IMR-90 (cell line): ENCODE data around the gene MBL2. TPM values are rescaled to one million over a fixed set of nuclear protein-coding genes. Genes with fewer than 3 reads are reported as not detected.

Experiments used
- ATAC-seq: fragments of 200-7000 bp; cut with Tn5 transposase; 2 replicates; pipeline ENCODE4 v1.9.1; 2020; ENCODE audit warnings: low read depth, mild to moderate bottlenecking, moderate library complexity
- BruUV-seq: library from RNA; stranded (reverse); fragments of 400-500 nt; replicated peaks from 2 replicates; lab custom pipeline; 2021; lab: Mats Ljungman, UMichigan
- CTCF ChIA-PET: fragments of 300-600 bp; formaldehyde crosslinking; extraction: SDS; loops from one replicate; lab custom pipeline; 2021; ENCODE audit warnings: antibody characterized with exemption; lab: Yijun Ruan, JAX
- POLR2A ChIA-PET: fragments of 300-600 bp; sonication (Branson Sonifier 250); formaldehyde crosslinking; loops from one replicate; lab custom pipeline; 2022; ENCODE audit warnings: antibody characterized with exemption; ENCODE audit not compliant: unreplicated experiment; lab: Charles Lee
- DNase-seq: peaks from one replicate; pipeline ENCODE4 v3.0.0; 2013
- H2AFZ ChIP-seq: replicated peaks from 2 replicates; pipeline ENCODE3; 2013; ENCODE audit warnings: low read length, mild to moderate bottlenecking; ENCODE audit not compliant: poor library complexity
- H2AK5ac ChIP-seq: 2 replicates; pipeline ENCODE4 v1.6.1; 2013; ENCODE audit warnings: low read depth, low read length, inconsistent platforms
- H2AK9ac ChIP-seq: replicated peaks from 2 replicates; pipeline ENCODE3; 2013; ENCODE audit warnings: mild to moderate bottlenecking, low read depth, low read length, moderate library complexity; ENCODE audit not compliant: poor library complexity
- H2BK120ac ChIP-seq: 2 replicates; pipeline ENCODE4 v1.6.1; 2013; ENCODE audit warnings: low read depth, low read length, inconsistent platforms
- H2BK15ac ChIP-seq: 3 replicates; pipeline ENCODE4 v1.6.1; 2013; ENCODE audit warnings: low read depth, low read length, inconsistent platforms
- H2BK20ac ChIP-seq: 2 replicates; pipeline ENCODE4 v1.6.1; 2013; ENCODE audit warnings: low read depth, mild to moderate bottlenecking, inconsistent platforms, low read length, moderate library complexity
- H2BK5ac ChIP-seq: 2 replicates; pipeline ENCODE4 v1.6.1; 2013; ENCODE audit warnings: mild to moderate bottlenecking, low read depth, low read length, inconsistent platforms; ENCODE audit not compliant: poor library complexity, severe bottlenecking
- H3K14ac ChIP-seq: replicated peaks from 2 replicates; pipeline ENCODE4 v1.6.1; 2013; ENCODE audit warnings: low read depth, low read length, inconsistent platforms
- H3K18ac ChIP-seq: 2 replicates; pipeline ENCODE4 v1.6.1; 2013; ENCODE audit warnings: low read depth, low read length, control low read depth
- H3K23ac ChIP-seq: 2 replicates; pipeline ENCODE4 v1.6.1; 2013; ENCODE audit warnings: low read depth, low read length, inconsistent platforms
- H3K27ac ChIP-seq: 2 replicates; pipeline ENCODE4 v1.5.1; 2013; ENCODE audit warnings: mild to moderate bottlenecking, control low read depth, low read length; ENCODE audit not compliant: insufficient read depth
- H3K27me3 ChIP-seq: 2 replicates; pipeline ENCODE4 v1.6.1; 2013; ENCODE audit warnings: low read length; ENCODE audit not compliant: control insufficient read depth, insufficient read depth
- H3K36me3 ChIP-seq: 2 replicates; pipeline ENCODE4 v1.6.1; 2013; ENCODE audit warnings: low read length, mixed read lengths; ENCODE audit not compliant: control insufficient read depth, insufficient read depth
- H3K4ac ChIP-seq: 2 replicates; pipeline ENCODE4 v1.6.1; 2013; ENCODE audit warnings: low read depth, low read length, inconsistent platforms
- H3K4me1 ChIP-seq: 2 replicates; pipeline ENCODE4 v1.6.1; 2013; ENCODE audit warnings: low read length, mixed read lengths; ENCODE audit not compliant: control insufficient read depth, insufficient read depth
- H3K4me2 ChIP-seq: 2 replicates; pipeline ENCODE4 v1.6.1; 2013; ENCODE audit warnings: low read depth, mild to moderate bottlenecking, control low read depth, low read length, moderate library complexity
- H3K4me3 ChIP-seq: 2 replicates; pipeline ENCODE4 v1.5.1; 2013; ENCODE audit warnings: low read depth, mild to moderate bottlenecking, control low read depth, low read length, moderate library complexity; ENCODE audit not compliant: insufficient read depth
- H3K56ac ChIP-seq: 2 replicates; pipeline ENCODE4 v1.6.1; 2013; ENCODE audit warnings: low read length, inconsistent platforms; ENCODE audit not compliant: insufficient read depth; ENCODE audit errors: extremely low read depth
- H3K79me1 ChIP-seq, 2 experiments: 2 replicates each; pipeline ENCODE4 v1.6.1; 2013; ENCODE audit warnings: low read length in 2 of 2, inconsistent platforms in 1 of 2, low read depth in 1 of 2
- H3K9ac ChIP-seq: 2 replicates; pipeline ENCODE4 v1.6.1; 2013; ENCODE audit warnings: low read depth, low read length, control low read depth
- H3K9me1 ChIP-seq: 2 replicates; pipeline ENCODE4 v1.6.1; 2013; ENCODE audit warnings: low read length, inconsistent platforms; ENCODE audit not compliant: insufficient read depth
- H3K9me3 ChIP-seq: 2 replicates; pipeline ENCODE4 v1.6.1; 2013; ENCODE audit warnings: low read length; ENCODE audit not compliant: control insufficient read depth, insufficient read depth
- H4K20me1 ChIP-seq: 2 replicates; pipeline ENCODE4 v1.6.1; 2013; ENCODE audit warnings: low read length, inconsistent platforms; ENCODE audit not compliant: insufficient read depth
- H4K5ac ChIP-seq: 2 replicates; pipeline ENCODE4 v1.6.1; 2013; ENCODE audit warnings: mild to moderate bottlenecking, low read depth, low read length, control low read depth
- H4K8ac ChIP-seq, 2 experiments: 2 replicates each; pipeline ENCODE4 v1.6.1; 2013; ENCODE audit warnings: low read depth in 2 of 2, low read length in 2 of 2, control low read depth in 1 of 2, inconsistent platforms in 1 of 2
- H4K91ac ChIP-seq: 2 replicates; pipeline ENCODE4 v1.6.1; 2013; ENCODE audit warnings: low read depth, low read length, inconsistent platforms; ENCODE audit not compliant: insufficient read depth
- BHLHE40 ChIP-seq: fragments of 150-350 bp; IDR thresholded peaks from 2 replicates; pipeline ENCODE4 v1.6.1; 2016; ENCODE audit warnings: mild to moderate bottlenecking, low read depth, low read length
- CHD1 ChIP-seq: IDR thresholded peaks from 2 replicates; pipeline ENCODE4 v1.6.1; 2012; ENCODE audit warnings: low read depth, low read length, improper control_type of control experiment
- FOS ChIP-seq: fragments of 150-350 bp; IDR thresholded peaks from 2 replicates; pipeline ENCODE4 v1.6.1; 2016; ENCODE audit warnings: low read depth, low read length
- MAFK ChIP-seq: IDR thresholded peaks from 2 replicates; pipeline ENCODE4 v1.6.1; 2012; ENCODE audit warnings: low read depth, low read length, improper control_type of control experiment
- MAZ ChIP-seq: IDR thresholded peaks from 2 replicates; pipeline ENCODE4 v1.6.1; 2012; ENCODE audit warnings: low read depth, mild to moderate bottlenecking, low read length, improper control_type of control experiment, moderate library complexity, borderline replicate concordance
- NFE2L2 ChIP-seq: fragments of 150-350 bp; IDR thresholded peaks from 2 replicates; pipeline ENCODE4 v1.6.1; 2016; ENCODE audit warnings: low read depth, mild to moderate bottlenecking, low read length
- POLR2A ChIP-seq: IDR thresholded peaks from 2 replicates; pipeline ENCODE4 v1.6.1; 2012; ENCODE audit warnings: mild to moderate bottlenecking, low read depth, low read length
- RCOR1 ChIP-seq: IDR thresholded peaks from 2 replicates; pipeline ENCODE4 v1.6.1; 2012; ENCODE audit warnings: mild to moderate bottlenecking, low read length, improper control_type of control experiment; ENCODE audit not compliant: insufficient replicate concordance
- RFX5 ChIP-seq: IDR thresholded peaks from 2 replicates; pipeline ENCODE4 v1.8.0; 2012; ENCODE audit warnings: low read depth, mild to moderate bottlenecking, low read length, moderate library complexity
- SMC3 ChIP-seq: fragments of 150-350 bp; IDR thresholded peaks from 2 replicates; pipeline ENCODE4 v1.6.1; 2016; ENCODE audit warnings: low read depth, mild to moderate bottlenecking, antibody characterized with exemption, low read length, moderate library complexity
- WGBS, 2 experiments: methylation state at CpG; one replicate each; pipeline versions ENCODE4 v1.1.5 to v1.1.7; 2013; ENCODE audit warnings: missing lambda C conversion rate in 2 of 2; ENCODE audit not compliant: insufficient read length in 1 of 2; ENCODE audit errors: extremely low coverage in 2 of 2; 5-methylcytosine and 5-hydroxymethylcytosine counted together
- dilution Hi-C: fragments of 300-500 bp; cut with HindIII; formaldehyde crosslinking; loops from one replicate; pipeline ENCODE4 v1.14.3; 2018; ENCODE audit warnings: low sequenced_read_pairs; ENCODE audit not compliant: unreplicated experiment
- in situ Hi-C: fragments of 300-500 bp; cut with MboI; formaldehyde crosslinking; loops from 3 replicates; pipeline ENCODE4 v1.14.3; 2019; ENCODE audit warnings: low sequenced_read_pairs, inconsistent platforms, mixed read lengths
- intact Hi-C: fragments of 100-400 bp; cut with micrococcal nuclease; formaldehyde crosslinking; loops from 2 replicates; pipeline ENCODE4 v1.10.0; 2022
- polyA plus RNA-seq, 3 experiments: library from polyadenylated mRNA; depleted of rRNA; stranded (reverse); fragments of >200 nt; gene quantifications; 2 replicates each; pipeline ENCODE4 v1.2.3, GENCODE V29; 2012; ENCODE audit warnings: low replicate concordance in 1 of 3
- total RNA-seq: library from RNA; depleted of rRNA; stranded (reverse); fragments of >200 nt; gene quantifications from 2 replicates; pipeline ENCODE4 v1.2.3, GENCODE V29; 2012
- TF ChIP-seq, protein P1 (sequence below): fragments of 150-350 bp; IDR thresholded peaks from 2 replicates; pipeline ENCODE4 v1.6.1; 2016; ENCODE audit warnings: low read depth, mild to moderate bottlenecking, low read length, moderate library complexity, borderline replicate concordance

MBL2 gene
- total and polyA plus RNA-seq, 2 of the 4 experiments (the other 2 are of a cell fraction) = not detected

DNA sequence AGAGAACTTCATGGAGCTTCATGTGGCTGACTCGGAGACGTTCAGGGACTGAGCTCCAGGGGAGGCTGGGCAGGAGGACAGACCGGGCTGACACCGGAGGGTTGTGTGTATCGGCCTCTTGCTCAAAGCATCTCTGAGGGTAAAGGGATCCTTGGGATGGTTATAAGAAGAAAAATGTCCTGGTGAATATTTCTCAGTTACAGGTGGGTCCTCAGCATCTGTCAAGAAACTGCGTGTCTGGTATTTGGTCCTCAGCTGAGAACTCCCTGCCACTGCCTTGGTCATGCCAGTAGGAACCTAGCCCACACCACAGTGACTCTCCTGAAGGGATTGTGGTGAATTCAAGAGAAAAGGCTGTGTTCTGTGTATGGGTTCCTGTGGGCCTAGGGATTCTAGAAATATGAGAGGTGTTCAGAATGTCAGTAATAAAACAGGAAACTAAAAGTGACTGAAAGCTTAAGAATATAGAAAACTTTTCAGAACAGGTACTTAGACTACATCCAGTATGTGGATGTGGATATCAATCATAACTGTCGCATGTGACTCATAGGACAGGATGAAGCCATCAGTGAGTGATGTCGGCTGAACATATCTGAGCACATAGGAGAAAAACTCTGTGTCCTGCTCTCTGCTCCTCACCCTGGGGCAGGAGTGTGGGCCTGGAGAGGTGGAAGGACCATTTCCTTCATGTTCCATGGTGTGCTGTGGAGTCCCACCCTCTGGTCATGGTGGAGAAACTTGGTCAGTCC is 28.4 kb downstream of the MBL2 start:
- Histone ChIP-seq H3K27me3 (no peaks in the 10 kb centered on the region; the same call in 1 of the 2 replicates), H3K4ac (no peak overlapping the region), H3K23ac (no peak overlapping the region), H3K4me2 (no peak overlapping the region), H4K8ac (no peak overlapping the region), H3K9me1 (no peaks in the 10 kb centered on the region), H3K9ac (no peak overlapping the region), H4K20me1 (no peaks in the 10 kb centered on the region), H3K4me3 (no peak overlapping the region), H2BK15ac (no peak overlapping the region), H3K9me3 (no peaks in the 10 kb centered on the region), H3K18ac (no peak overlapping the region), H2AK5ac (no peak overlapping the region), H3K56ac (no peak overlapping the region), H3K36me3 (no peaks in the 10 kb centered on the region), H2AFZ (no peak overlapping the region), H2BK5ac (no peak overlapping the region), H3K4me1 (no peaks in the 10 kb centered on the region), H3K14ac (no peak overlapping the region), H3K79me1 (no peaks in the 10 kb centered on the region), H4K5ac (no peak overlapping the region), H2BK20ac (no peak overlapping the region), H4K91ac (no peak overlapping the region), H2AK9ac (no peak overlapping the region), H3K27ac (no peak overlapping the region), H2BK120ac (no peak overlapping the region)
- in situ Hi-C loops (loop anchor here (5.0 kb wide), 1 partner anchor 38 kb away; no protein-coding TSS in a partner anchor), intact Hi-C loops (no loop called here), dilution Hi-C loops (no loop called here)
- 100% methylated on average over 1 of the region's 8 CpGs; no CpG with 5 or more reads in 1 of the 2 experiments for WGBS, 2 experiments
- no TSS peak for BruUV-seq
- TF ChIP-seq FOS = no peak
- TF ChIP-seq MAFK = no peak
- TF ChIP-seq, protein P1, sequence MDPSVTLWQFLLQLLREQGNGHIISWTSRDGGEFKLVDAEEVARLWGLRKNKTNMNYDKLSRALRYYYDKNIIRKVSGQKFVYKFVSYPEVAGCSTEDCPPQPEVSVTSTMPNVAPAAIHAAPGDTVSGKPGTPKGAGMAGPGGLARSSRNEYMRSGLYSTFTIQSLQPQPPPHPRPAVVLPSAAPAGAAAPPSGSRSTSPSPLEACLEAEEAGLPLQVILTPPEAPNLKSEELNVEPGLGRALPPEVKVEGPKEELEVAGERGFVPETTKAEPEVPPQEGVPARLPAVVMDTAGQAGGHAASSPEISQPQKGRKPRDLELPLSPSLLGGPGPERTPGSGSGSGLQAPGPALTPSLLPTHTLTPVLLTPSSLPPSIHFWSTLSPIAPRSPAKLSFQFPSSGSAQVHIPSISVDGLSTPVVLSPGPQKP = no peak
- no peak for TF ChIP-seq MAZ
- no peak for TF ChIP-seq CHD1
- TF ChIP-seq RFX5 = no peak
- TF ChIP-seq RCOR1 = no peak
- TF ChIP-seq POLR2A = no peak
- TF ChIP-seq BHLHE40 = no peak
- TF ChIP-seq NFE2L2 = no peak
- TF ChIP-seq SMC3 = no peak
- DNase-seq (no peak), ATAC-seq (no peak)
- POLR2A ChIA-PET = no interaction called here
- CTCF ChIA-PET = no interaction called here
